NT2/D1 (cell line): ENCODE data around the gene ZYX.

ENCODE experiments used
- SUZ12 ChIP-seq: IDR thresholded peaks from 2 replicates; pipeline ENCODE4 v1.6.1; 2011; ENCODE audit not compliant: insufficient read length, insufficient read depth; ENCODE audit errors: extremely low read depth
- YY1 ChIP-seq: IDR thresholded peaks from 2 replicates; pipeline ENCODE4 v1.6.1; 2011; ENCODE audit not compliant: insufficient read length, insufficient read depth
- ZNF274 ChIP-seq: IDR thresholded peaks from 2 replicates; pipeline ENCODE4 v1.6.1; 2011; ENCODE audit warnings: mild to moderate bottlenecking, low read depth, low read length

- TF ChIP-seq YY1 (no peak), ZNF274 (no peak), SUZ12 (no peak)
Observed at GRCh38 chr7:143367972-143368371, 13.2 kb upstream of the ZYX start.
